SK-N-SH (cell line): ENCODE results near the gene ZCCHC7. TPM values are rescaled to one million over a fixed set of nuclear protein-coding genes. Genes with fewer than 3 reads are reported as not detected.

ENCODE experiments used
- CTCF ChIA-PET: fragments of 300-600, 350-600 bp; formaldehyde crosslinking; extraction: SDS; loops from one replicate; lab custom pipeline; 2021; lab: Yijun Ruan, JAX
- POLR2A ChIA-PET: fragments of 350-600 bp; sonication (Branson Sonifier 250); formaldehyde crosslinking; extraction: SDS; loops from one replicate; lab custom pipeline; 2020; ENCODE audit warnings: antibody characterized with exemption, inconsistent platforms; lab: Yijun Ruan, JAX
- DNase-seq: peaks from one replicate; pipeline ENCODE4 v3.0.0; 2012
- H2AFZ ChIP-seq: fragments of 200-600 bp; sonication (generic); 2 replicates; pipeline ENCODE4 v1.8.1; 2016; ENCODE audit warnings: antibody characterized with exemption, mild to moderate bottlenecking, low read depth
- H3F3A ChIP-seq: fragments of 200-600 bp; sonication (generic); replicated peaks from 2 replicates; pipeline ENCODE3; 2016; ENCODE audit warnings: antibody characterized with exemption, mild to moderate bottlenecking; ENCODE audit not compliant: insufficient read depth
- H3K27ac ChIP-seq, 2 experiments: fragments of 200-500 bp in 1 of 2; fragments of 200-600 bp in 1 of 2; sonication (Bioruptor generic) in 1 of 2; sonication (generic), shearing (Covaris generic) in 1 of 2; 2 replicates each; pipeline versions ENCODE4 v1.5.1 to v1.6.1; 2014 to 2016; ENCODE audit warnings: low read depth in 2 of 2, inconsistent platforms in 1 of 2, low read length in 1 of 2, mild to moderate bottlenecking in 1 of 2, mixed read lengths in 1 of 2
- H3K27me3 ChIP-seq: fragments of 200-600 bp; sonication (generic), shearing (Covaris generic); 2 replicates; pipeline ENCODE4 v1.6.1; 2016; ENCODE audit warnings: mixed run types; ENCODE audit not compliant: insufficient read depth
- H3K36me3 ChIP-seq, 2 experiments: fragments of 200-500 bp in 1 of 2; fragments of 200-600 bp in 1 of 2; sonication (Bioruptor generic) in 1 of 2; sonication (generic) in 1 of 2; replicated peaks in 1 of 2; 2 replicates each; pipeline versions ENCODE3 to v1.5.1; 2014 to 2016; ENCODE audit warnings: low read length in 1 of 2, mild to moderate bottlenecking in 1 of 2; ENCODE audit not compliant: insufficient read depth in 2 of 2, control insufficient read depth in 1 of 2
- H3K4me1 ChIP-seq, 2 experiments: fragments of 200-500 bp in 1 of 2; fragments of 200-600 bp in 1 of 2; sonication (Bioruptor generic) in 1 of 2; sonication (generic), shearing (Covaris generic) in 1 of 2; 2 replicates each; pipeline versions ENCODE4 v1.5.1 to v1.6.1; 2014 to 2016; ENCODE audit warnings: low read depth in 1 of 2, low read length in 1 of 2, mixed run types in 1 of 2; ENCODE audit not compliant: insufficient read depth in 2 of 2, control insufficient read depth in 1 of 2
- H3K4me2 ChIP-seq: fragments of 200-600 bp; sonication (generic), shearing (Covaris generic); 2 replicates; pipeline ENCODE4 v1.6.1; 2017; ENCODE audit warnings: mixed run types
- H3K4me3 ChIP-seq, 2 experiments: fragments of 200-500 bp in 1 of 2; fragments of 200-600 bp in 1 of 2; sonication (Bioruptor generic) in 1 of 2; sonication (generic), shearing (Covaris generic) in 1 of 2; 2 replicates each; pipeline versions ENCODE4 v1.5.1 to v1.8.1; 2014 to 2016; ENCODE audit warnings: low read depth in 2 of 2, inconsistent platforms in 1 of 2, low read length in 1 of 2, mild to moderate bottlenecking in 1 of 2, mixed read lengths in 1 of 2, moderate library complexity in 1 of 2
- H3K79me2 ChIP-seq: fragments of 200-600 bp; sonication (generic); 2 replicates; pipeline ENCODE4 v1.8.1; 2017; ENCODE audit warnings: mild to moderate bottlenecking; ENCODE audit not compliant: insufficient read depth
- H3K9ac ChIP-seq: fragments of 200-600 bp; sonication (generic); 2 replicates; pipeline ENCODE4 v1.6.1; 2017; ENCODE audit warnings: mixed run types
- H3K9me2 ChIP-seq: fragments of 200-600 bp; sonication (generic); 2 replicates; pipeline ENCODE4 v1.6.1; 2017; ENCODE audit warnings: mixed run types
- H3K9me3 ChIP-seq: fragments of 200-600 bp; sonication (generic); 2 replicates; pipeline ENCODE4 v1.6.1; 2017; ENCODE audit warnings: mixed run types, mild to moderate bottlenecking, moderate library complexity
- H4K20me1 ChIP-seq: fragments of 200-600 bp; sonication (generic); 2 replicates; pipeline ENCODE4 v1.6.1; 2017; ENCODE audit warnings: mild to moderate bottlenecking, mixed run types; ENCODE audit not compliant: insufficient read depth
- CHD2 ChIP-seq: fragments of 150-350 bp; IDR thresholded peaks from 2 replicates; pipeline ENCODE4 v1.6.1; 2018; ENCODE audit warnings: low read length; ENCODE audit not compliant: partially characterized antibody
- EP300 ChIP-seq, 2 experiments: IDR thresholded peaks; 2 replicates each; pipeline versions ENCODE4 v1.4.0 to v1.6.1; 2012; ENCODE audit warnings: borderline replicate concordance in 1 of 2, low read depth in 1 of 2, low read length in 1 of 2
- FOSL2 ChIP-seq: IDR thresholded peaks from 2 replicates; pipeline ENCODE4 v1.4.0; 2012; ENCODE audit warnings: low read depth, mild to moderate bottlenecking, moderate library complexity, borderline replicate concordance
- FOXJ3 ChIP-seq: sonication (generic); formaldehyde crosslinking; IDR thresholded peaks from 2 replicates; pipeline ENCODE4 v1.5.1; 2020; ENCODE audit warnings: mild to moderate bottlenecking, missing genetic modification reagents
- JUND ChIP-seq: IDR thresholded peaks from 2 replicates; pipeline ENCODE4 v1.4.0; 2012
- NRF1 ChIP-seq: IDR thresholded peaks from 2 replicates; pipeline ENCODE4 v1.6.1; 2012; ENCODE audit warnings: low read depth, mild to moderate bottlenecking, low read length
- RCOR1 ChIP-seq: fragments of 150-350 bp; IDR thresholded peaks from 2 replicates; pipeline ENCODE4 v1.6.1; 2017; ENCODE audit warnings: antibody characterized with exemption, low read length
- RFX5 ChIP-seq: IDR thresholded peaks from 2 replicates; pipeline ENCODE4 v1.6.1; 2012; ENCODE audit warnings: mild to moderate bottlenecking, improper control_type of control experiment, low read length
- RXRA ChIP-seq: IDR thresholded peaks from 2 replicates; pipeline ENCODE4 v1.4.0; 2012; ENCODE audit warnings: low read depth, mild to moderate bottlenecking, borderline replicate concordance
- TAF1 ChIP-seq: IDR thresholded peaks from 2 replicates; pipeline ENCODE4 v1.6.1; 2012; ENCODE audit warnings: low read depth, mild to moderate bottlenecking, low read length, moderate library complexity, borderline replicate concordance
- WGBS: methylation state at CpG from one replicate; pipeline ENCODE4 v1.1.6; 2017; ENCODE audit warnings: low lambda C conversion rate; 5-methylcytosine and 5-hydroxymethylcytosine counted together
- polyA plus RNA-seq, 3 experiments: library from polyadenylated mRNA; depleted of rRNA; stranded (reverse); fragments of >200 nt; gene quantifications; 2 replicates each; pipeline ENCODE4 v1.2.3, GENCODE V29; 2012
- TF ChIP-seq, protein P1 (sequence below): fragments of 150-350 bp; IDR thresholded peaks from 2 replicates; pipeline ENCODE4 v1.6.1; 2016; ENCODE audit warnings: mild to moderate bottlenecking, low read depth, low read length
- TF ChIP-seq, protein P2 (sequence below): IDR thresholded peaks from 2 replicates; pipeline ENCODE4 v1.4.0; 2012; ENCODE audit warnings: low read depth, borderline replicate concordance
- TF ChIP-seq, protein P3 (sequence below): IDR thresholded peaks from 2 replicates; pipeline ENCODE4; 2012
- TF ChIP-seq, protein P4 (sequence below): IDR thresholded peaks from 2 replicates; pipeline ENCODE4 v1.4.0; 2012; ENCODE audit warnings: low read depth, borderline replicate concordance
- TF ChIP-seq, protein P5 (sequence below): fragments of 200-600 bp; sonication (generic); IDR thresholded peaks from 2 replicates; pipeline ENCODE4 v1.6.1; 2017; ENCODE audit warnings: antibody characterized with exemption, mild to moderate bottlenecking, moderate library complexity

The ZCCHC7 gene
- polyA plus RNA-seq, 1 of the 3 experiments (the other 2 are of a cell fraction) = 12.6 TPM

- H3K27ac ChIP-seq = no peak overlapping the region
- H3K4me1 ChIP-seq = peaks cover 4 to 12% of the 10 kb centered on the region in 2 experiments; a peak in 3 of 4 replicates
- ChIA-PET POLR2A (no interaction called here), CTCF (interaction anchor here (1.4 to 1.9 kb wide), 2 partner anchors 9 to 15 kb away, joined by 3 to 4 read pairs; no protein-coding TSS in a partner anchor)
- H3K79me2 ChIP-seq = no peaks in the 10 kb centered on the region
- H3F3A ChIP-seq = no peaks in the 10 kb centered on the region
- no peaks in the 10 kb centered on the region for H4K20me1 ChIP-seq
- DNase-seq = no peak
- H3K27me3 ChIP-seq = no peaks in the 10 kb centered on the region
- no peaks in the 10 kb centered on the region for H3K9me2 ChIP-seq
- no peak overlapping the region for H3K4me2 ChIP-seq
- no peak overlapping the region for H3K4me3 ChIP-seq
- no peak overlapping the region for H3K9ac ChIP-seq
- TF ChIP-seq JUND = no peak
- TF ChIP-seq, protein P1, sequence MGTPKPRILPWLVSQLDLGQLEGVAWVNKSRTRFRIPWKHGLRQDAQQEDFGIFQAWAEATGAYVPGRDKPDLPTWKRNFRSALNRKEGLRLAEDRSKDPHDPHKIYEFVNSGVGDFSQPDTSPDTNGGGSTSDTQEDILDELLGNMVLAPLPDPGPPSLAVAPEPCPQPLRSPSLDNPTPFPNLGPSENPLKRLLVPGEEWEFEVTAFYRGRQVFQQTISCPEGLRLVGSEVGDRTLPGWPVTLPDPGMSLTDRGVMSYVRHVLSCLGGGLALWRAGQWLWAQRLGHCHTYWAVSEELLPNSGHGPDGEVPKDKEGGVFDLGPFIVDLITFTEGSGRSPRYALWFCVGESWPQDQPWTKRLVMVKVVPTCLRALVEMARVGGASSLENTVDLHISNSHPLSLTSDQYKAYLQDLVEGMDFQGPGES = no peak
- no peak for TF ChIP-seq EP300 (IDR thresholded peaks at IDR 0.05; ENCODE audit: borderline replicate concordance in 1 of 2, low read depth in 1 of 2, low read length in 1 of 2)
- TF ChIP-seq, protein P2, sequence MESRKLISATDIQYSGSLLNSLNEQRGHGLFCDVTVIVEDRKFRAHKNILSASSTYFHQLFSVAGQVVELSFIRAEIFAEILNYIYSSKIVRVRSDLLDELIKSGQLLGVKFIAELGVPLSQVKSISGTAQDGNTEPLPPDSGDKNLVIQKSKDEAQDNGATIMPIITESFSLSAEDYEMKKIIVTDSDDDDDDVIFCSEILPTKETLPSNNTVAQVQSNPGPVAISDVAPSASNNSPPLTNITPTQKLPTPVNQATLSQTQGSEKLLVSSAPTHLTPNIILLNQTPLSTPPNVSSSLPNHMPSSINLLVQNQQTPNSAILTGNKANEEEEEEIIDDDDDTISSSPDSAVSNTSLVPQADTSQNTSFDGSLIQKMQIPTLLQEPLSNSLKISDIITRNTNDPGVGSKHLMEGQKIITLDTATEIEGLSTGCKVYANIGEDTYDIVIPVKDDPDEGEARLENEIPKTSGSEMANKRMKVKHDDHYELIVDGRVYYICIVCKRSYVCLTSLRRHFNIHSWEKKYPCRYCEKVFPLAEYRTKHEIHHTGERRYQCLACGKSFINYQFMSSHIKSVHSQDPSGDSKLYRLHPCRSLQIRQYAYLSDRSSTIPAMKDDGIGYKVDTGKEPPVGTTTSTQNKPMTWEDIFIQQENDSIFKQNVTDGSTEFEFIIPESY = no peak
- no peaks in the 10 kb centered on the region for H3K36me3 ChIP-seq
- 89% methylated on average over 4 of the region's 4 CpGs for WGBS
- no peaks in the 10 kb centered on the region for H3K9me3 ChIP-seq
- no peak overlapping the region for H2AFZ ChIP-seq
Observed at GRCh38 chr9:37338218-37338617, 217.8 kb downstream of the ZCCHC7 start.

DNA sequence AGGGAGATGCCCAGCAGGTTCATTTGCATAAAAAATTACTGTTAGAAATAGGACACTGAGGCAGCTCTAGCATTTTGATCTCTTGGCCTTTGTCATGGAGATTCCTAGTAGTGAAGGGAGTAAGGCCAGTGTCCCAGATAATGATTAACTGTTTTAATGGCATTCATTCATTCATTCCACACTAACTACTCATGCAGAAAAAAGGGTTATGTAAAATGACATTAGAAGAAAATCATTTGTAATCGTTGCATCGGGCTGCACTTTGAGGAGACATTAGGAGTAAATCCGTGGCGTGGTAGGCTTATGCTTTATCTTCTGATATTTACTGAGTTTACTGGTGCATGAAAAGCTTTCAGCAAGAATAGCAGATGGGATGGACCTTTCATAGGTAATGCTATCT is 219.5 kb downstream of the ZCCHC7 start:
- Histone ChIP-seq H3K4me2 (no peak overlapping the region), H3K4me1 (peaks cover 4 to 12% of the 10 kb centered on the region in 2 experiments; a peak in 3 of 4 replicates), H3K9me2 (no peaks in the 10 kb centered on the region), H3F3A (no peaks in the 10 kb centered on the region), H3K36me3 (no peaks in the 10 kb centered on the region), H3K27me3 (no peaks in the 10 kb centered on the region), H2AFZ (no peak overlapping the region), H3K9ac (no peak overlapping the region), H3K27ac (no peak overlapping the region), H3K79me2 (no peaks in the 10 kb centered on the region), H4K20me1 (no peaks in the 10 kb centered on the region), H3K4me3 (no peak overlapping the region), H3K9me3 (no peaks in the 10 kb centered on the region)
- TF ChIP-seq NRF1 (no peak), RXRA (no peak), FOSL2 (no peak), EP300 (IDR thresholded peaks at IDR 0.05; ENCODE audit: borderline replicate concordance in 1 of 2, low read depth in 1 of 2, low read length in 1 of 2) (no peak), RCOR1 (no peak), FOXJ3 (CRISPR knock-in tag) (no peak), TAF1 (no peak), CHD2 (no peak), RFX5 (no peak)
- TF ChIP-seq, protein P2 = no peak
- TF ChIP-seq, protein P3, sequence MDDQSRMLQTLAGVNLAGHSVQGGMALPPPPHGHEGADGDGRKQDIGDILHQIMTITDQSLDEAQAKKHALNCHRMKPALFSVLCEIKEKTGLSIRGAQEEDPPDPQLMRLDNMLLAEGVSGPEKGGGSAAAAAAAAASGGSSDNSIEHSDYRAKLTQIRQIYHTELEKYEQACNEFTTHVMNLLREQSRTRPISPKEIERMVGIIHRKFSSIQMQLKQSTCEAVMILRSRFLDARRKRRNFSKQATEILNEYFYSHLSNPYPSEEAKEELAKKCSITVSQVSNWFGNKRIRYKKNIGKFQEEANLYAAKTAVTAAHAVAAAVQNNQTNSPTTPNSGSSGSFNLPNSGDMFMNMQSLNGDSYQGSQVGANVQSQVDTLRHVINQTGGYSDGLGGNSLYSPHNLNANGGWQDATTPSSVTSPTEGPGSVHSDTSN = no peak
- TF ChIP-seq, protein P4, sequence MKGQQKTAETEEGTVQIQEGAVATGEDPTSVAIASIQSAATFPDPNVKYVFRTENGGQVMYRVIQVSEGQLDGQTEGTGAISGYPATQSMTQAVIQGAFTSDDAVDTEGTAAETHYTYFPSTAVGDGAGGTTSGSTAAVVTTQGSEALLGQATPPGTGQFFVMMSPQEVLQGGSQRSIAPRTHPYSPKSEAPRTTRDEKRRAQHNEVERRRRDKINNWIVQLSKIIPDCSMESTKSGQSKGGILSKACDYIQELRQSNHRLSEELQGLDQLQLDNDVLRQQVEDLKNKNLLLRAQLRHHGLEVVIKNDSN = no peak
- TF ChIP-seq, protein P5, sequence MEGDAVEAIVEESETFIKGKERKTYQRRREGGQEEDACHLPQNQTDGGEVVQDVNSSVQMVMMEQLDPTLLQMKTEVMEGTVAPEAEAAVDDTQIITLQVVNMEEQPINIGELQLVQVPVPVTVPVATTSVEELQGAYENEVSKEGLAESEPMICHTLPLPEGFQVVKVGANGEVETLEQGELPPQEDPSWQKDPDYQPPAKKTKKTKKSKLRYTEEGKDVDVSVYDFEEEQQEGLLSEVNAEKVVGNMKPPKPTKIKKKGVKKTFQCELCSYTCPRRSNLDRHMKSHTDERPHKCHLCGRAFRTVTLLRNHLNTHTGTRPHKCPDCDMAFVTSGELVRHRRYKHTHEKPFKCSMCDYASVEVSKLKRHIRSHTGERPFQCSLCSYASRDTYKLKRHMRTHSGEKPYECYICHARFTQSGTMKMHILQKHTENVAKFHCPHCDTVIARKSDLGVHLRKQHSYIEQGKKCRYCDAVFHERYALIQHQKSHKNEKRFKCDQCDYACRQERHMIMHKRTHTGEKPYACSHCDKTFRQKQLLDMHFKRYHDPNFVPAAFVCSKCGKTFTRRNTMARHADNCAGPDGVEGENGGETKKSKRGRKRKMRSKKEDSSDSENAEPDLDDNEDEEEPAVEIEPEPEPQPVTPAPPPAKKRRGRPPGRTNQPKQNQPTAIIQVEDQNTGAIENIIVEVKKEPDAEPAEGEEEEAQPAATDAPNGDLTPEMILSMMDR = no peak
- ChIA-PET POLR2A (no interaction called here), CTCF (interaction anchor here (1.0 to 2.1 kb wide), 3 partner anchors 12 to 466 kb away, joined by 3 to 4 read pairs (median 3); no protein-coding TSS in a partner anchor)
- no peak for DNase-seq
- WGBS = 93% methylated on average over 4 of the region's 4 CpGs
